Esophagus squamous epithelium (tissue), 4 donors: Measurements from ENCODE around the gene KIF14.

Source experiments
- CTCF ChIP-seq, 6 experiments: fragments of 450-650 bp in 4 of 6; fragments of 200-600 bp in 2 of 6; sonication (generic) in 2 of 6; IDR thresholded peaks; one replicate each; pipeline ENCODE4 v1.5.1; 2016 to 2019; ENCODE audit warnings: antibody characterized with exemption in 6 of 6, mild to moderate bottlenecking in 4 of 6, moderate library complexity in 4 of 6
- POLR2A ChIP-seq, 4 donors: fragments of 450-650 bp; IDR thresholded peaks; one replicate each; pipeline ENCODE4 v1.6.1; 2017; ENCODE audit warnings: antibody characterized with exemption in 4 of 4, mild to moderate bottlenecking in 4 of 4, moderate library complexity in 3 of 4

- TF ChIP-seq CTCF (IDR thresholded peaks at IDR 0.05) = no peak
- no peak for TF ChIP-seq POLR2A (IDR thresholded peaks at IDR 0.05)
These were observed 48.2 kb upstream of the KIF14 start for GRCh38 chr1:200668514-200669313.
